ENCODE measurements around the gene PCOLCE2. TPM values are rescaled to one million over a fixed set of nuclear protein-coding genes. Genes with fewer than 3 reads are reported as not detected.

The PCOLCE2 gene
- total RNA-seq, 1 experiment from 2014 or later = 13.5 TPM

GRCh38 chr3:142801746-142802145 is 87.1 kb downstream of the PCOLCE2 start (continued):
- TF ChIP-seq AR (CRISPR knock-in tag; IDR thresholded peaks at IDR 0.05) (no peak), GTF2I (CRISPR knock-in tag; conservative IDR thresholded peaks at IDR 0.05) (no peak), SOX15 (CRISPR knock-in tag; IDR thresholded peaks at IDR 0.05) (no peak), RELA (CRISPR knock-in tag; IDR thresholded peaks at IDR 0.05; ENCODE audit: borderline replicate concordance) (no peak), SP1 (CRISPR knock-in tag; conservative IDR thresholded peaks at IDR 0.05) (no peak), SMAD3 (CRISPR knock-in tag; IDR thresholded peaks at IDR 0.05; ENCODE audit: borderline replicate concordance) (no peak)
- TF ChIP-seq, protein P1, sequence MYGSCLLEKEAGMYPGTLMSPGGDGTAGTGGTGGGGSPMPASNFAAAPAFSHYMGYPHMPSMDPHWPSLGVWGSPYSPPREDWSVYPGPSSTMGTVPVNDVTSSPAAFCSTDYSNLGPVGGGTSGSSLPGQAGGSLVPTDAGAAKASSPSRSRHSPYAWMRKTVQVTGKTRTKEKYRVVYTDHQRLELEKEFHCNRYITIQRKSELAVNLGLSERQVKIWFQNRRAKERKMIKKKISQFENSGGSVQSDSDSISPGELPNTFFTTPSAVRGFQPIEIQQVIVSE (CRISPR knock-in tag; IDR thresholded peaks at IDR 0.05; ENCODE audit: borderline replicate concordance) = no peak

- H3K27me3 Mint-ChIP-seq (ENCODE audit: low read depth) = no peaks in the 10 kb centered on the region
- no peak overlapping the region for H3K4me3 Mint-ChIP-seq
- TF ChIP-seq, protein P1 (CRISPR knock-in tag; IDR thresholded peaks at IDR 0.05; ENCODE audit: borderline replicate concordance) = no peak
- TF ChIP-seq TEAD1 (CRISPR knock-in tag; IDR thresholded peaks at IDR 0.05) = no peak
- TF ChIP-seq, protein P2, sequence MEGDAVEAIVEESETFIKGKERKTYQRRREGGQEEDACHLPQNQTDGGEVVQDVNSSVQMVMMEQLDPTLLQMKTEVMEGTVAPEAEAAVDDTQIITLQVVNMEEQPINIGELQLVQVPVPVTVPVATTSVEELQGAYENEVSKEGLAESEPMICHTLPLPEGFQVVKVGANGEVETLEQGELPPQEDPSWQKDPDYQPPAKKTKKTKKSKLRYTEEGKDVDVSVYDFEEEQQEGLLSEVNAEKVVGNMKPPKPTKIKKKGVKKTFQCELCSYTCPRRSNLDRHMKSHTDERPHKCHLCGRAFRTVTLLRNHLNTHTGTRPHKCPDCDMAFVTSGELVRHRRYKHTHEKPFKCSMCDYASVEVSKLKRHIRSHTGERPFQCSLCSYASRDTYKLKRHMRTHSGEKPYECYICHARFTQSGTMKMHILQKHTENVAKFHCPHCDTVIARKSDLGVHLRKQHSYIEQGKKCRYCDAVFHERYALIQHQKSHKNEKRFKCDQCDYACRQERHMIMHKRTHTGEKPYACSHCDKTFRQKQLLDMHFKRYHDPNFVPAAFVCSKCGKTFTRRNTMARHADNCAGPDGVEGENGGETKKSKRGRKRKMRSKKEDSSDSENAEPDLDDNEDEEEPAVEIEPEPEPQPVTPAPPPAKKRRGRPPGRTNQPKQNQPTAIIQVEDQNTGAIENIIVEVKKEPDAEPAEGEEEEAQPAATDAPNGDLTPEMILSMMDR (IDR thresholded peaks at IDR 0.05) = no peak
- TF ChIP-seq CREB1 (CRISPR knock-in tag; IDR thresholded peaks at IDR 0.05) = no peak
- TF ChIP-seq GRHL2 (CRISPR knock-in tag; IDR thresholded peaks at IDR 0.05; ENCODE audit: insufficient replicate concordance, severe bottlenecking) = no peak
- TF ChIP-seq FOXK1 (CRISPR knock-in tag; IDR thresholded peaks at IDR 0.05) = no peak
- no peak for TF ChIP-seq FOXJ3 (CRISPR knock-in tag; IDR thresholded peaks at IDR 0.05; ENCODE audit: borderline replicate concordance)
- no peak for TF ChIP-seq NR1H2 (CRISPR knock-in tag; IDR thresholded peaks at IDR 0.05)
- no peak for TF ChIP-seq ATF1 (CRISPR knock-in tag; IDR thresholded peaks at IDR 0.05)
- TF ChIP-seq RORB (CRISPR knock-in tag; IDR thresholded peaks at IDR 0.05) = no peak
- no peak for TF ChIP-seq ZNF232 (CRISPR knock-in tag; IDR thresholded peaks at IDR 0.05)
- TF ChIP-seq, protein P3, sequence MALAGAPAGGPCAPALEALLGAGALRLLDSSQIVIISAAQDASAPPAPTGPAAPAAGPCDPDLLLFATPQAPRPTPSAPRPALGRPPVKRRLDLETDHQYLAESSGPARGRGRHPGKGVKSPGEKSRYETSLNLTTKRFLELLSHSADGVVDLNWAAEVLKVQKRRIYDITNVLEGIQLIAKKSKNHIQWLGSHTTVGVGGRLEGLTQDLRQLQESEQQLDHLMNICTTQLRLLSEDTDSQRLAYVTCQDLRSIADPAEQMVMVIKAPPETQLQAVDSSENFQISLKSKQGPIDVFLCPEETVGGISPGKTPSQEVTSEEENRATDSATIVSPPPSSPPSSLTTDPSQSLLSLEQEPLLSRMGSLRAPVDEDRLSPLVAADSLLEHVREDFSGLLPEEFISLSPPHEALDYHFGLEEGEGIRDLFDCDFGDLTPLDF (CRISPR knock-in tag; IDR thresholded peaks at IDR 0.05) = no peak
- TF ChIP-seq ESRRA (CRISPR knock-in tag; IDR thresholded peaks at IDR 0.05; ENCODE audit: borderline replicate concordance) = no peak
- TF ChIP-seq FOXP1 (CRISPR knock-in tag; IDR thresholded peaks at IDR 0.05; ENCODE audit: borderline replicate concordance) = no peak
- no peak for TF ChIP-seq HMGA2 (CRISPR knock-in tag; IDR thresholded peaks at IDR 0.05)
- TF ChIP-seq, protein P4, sequence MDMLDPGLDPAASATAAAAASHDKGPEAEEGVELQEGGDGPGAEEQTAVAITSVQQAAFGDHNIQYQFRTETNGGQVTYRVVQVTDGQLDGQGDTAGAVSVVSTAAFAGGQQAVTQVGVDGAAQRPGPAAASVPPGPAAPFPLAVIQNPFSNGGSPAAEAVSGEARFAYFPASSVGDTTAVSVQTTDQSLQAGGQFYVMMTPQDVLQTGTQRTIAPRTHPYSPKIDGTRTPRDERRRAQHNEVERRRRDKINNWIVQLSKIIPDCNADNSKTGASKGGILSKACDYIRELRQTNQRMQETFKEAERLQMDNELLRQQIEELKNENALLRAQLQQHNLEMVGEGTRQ (CRISPR knock-in tag; IDR thresholded peaks at IDR 0.05) = no peak
- TF ChIP-seq RELA (CRISPR knock-in tag; IDR thresholded peaks at IDR 0.05; ENCODE audit: borderline replicate concordance) = no peak
- no peak for TF ChIP-seq PREB (CRISPR knock-in tag; IDR thresholded peaks at IDR 0.05; ENCODE audit: borderline replicate concordance)
- TF ChIP-seq SOX15 (CRISPR knock-in tag; IDR thresholded peaks at IDR 0.05) = no peak
- POLR2A ChIA-PET = no interaction called here
- H3K4me1 Mint-ChIP-seq = peaks cover 30% of the 10 kb centered on the region
- DNase-seq (ENCODE audit: low spot score) (no peak), ATAC-seq (no peak)
- peaks cover 9% of the 10 kb centered on the region for H3K36me3 Mint-ChIP-seq
- H3K27ac Mint-ChIP-seq = peak overlapping the region; percentile 42; the same call in 1 of the 2 replicates
- CTCF ChIA-PET = no interaction called here
- H3K9me3 Mint-ChIP-seq = peaks cover 9% of the 10 kb centered on the region; the same call in 1 of the 2 replicates
Measured at GRCh38 chr3:142796823-142797222, 92.1 kb downstream of the PCOLCE2 start.
